HG02642 (cell line): ENCODE measurements around the gene SYNGAP1.
"Not testable (repeated sequence)": the region's sequence is repeated elsewhere in the genome, so short reads cannot be mapped to it uniquely, and the experiment has no call there.

Experiments used
- ATAC-seq: cut with Tn5 transposase; IDR thresholded peaks from one replicate; pipeline ENCODE4 v1.9.1; 2021; ENCODE audit warnings: mild to moderate bottlenecking; ENCODE audit not compliant: unreplicated experiment, poor library complexity

The SYNGAP1 gene

GRCh38 chr6:33419580-33420490 lies at the start of gene SYNGAP1:
Gene SYNGAP1, plus strand, starts transcription at chr6:33420065. Its CDS starts 200 bp downstream, at chr6:33420265.
- no peak for ATAC-seq

- ATAC-seq: not testable (repeated sequence)
Observed at GRCh38 chr6:33371901-33372300, 48.0 kb upstream of the SYNGAP1 start.

GRCh38 chr6:33372526-33373123 lies 47.2 kb upstream of the SYNGAP1 start:
- ATAC-seq: no peak

GRCh38 chr6:33373960-33374910 lies 45.6 kb upstream of the SYNGAP1 start:
- ATAC-seq: no peak

GRCh38 chr6:33375143-33375671 lies 44.7 kb upstream of the SYNGAP1 start:
- ATAC-seq: no peak

GRCh38 chr6:33377171-33377570 lies 42.7 kb upstream of the SYNGAP1 start:
- no peak for ATAC-seq

- not testable (repeated sequence) for ATAC-seq
Observed at GRCh38 chr6:33379184-33379583, 40.7 kb upstream of the SYNGAP1 start.

GRCh38 chr6:33380272-33380981 lies 39.4 kb upstream of the SYNGAP1 start:
- ATAC-seq: no peak

- ATAC-seq: no peak
Observed at GRCh38 chr6:33383427-33384185, 36.3 kb upstream of the SYNGAP1 start.

GRCh38 chr6:33384581-33385020 lies 35.3 kb upstream of the SYNGAP1 start:
- no peak for ATAC-seq

- ATAC-seq: no peak
Observed at GRCh38 chr6:33390173-33390572, 29.7 kb upstream of the SYNGAP1 start.

- ATAC-seq: peak; percentile 3
Observed at GRCh38 chr6:33390767-33391277, 29.0 kb upstream of the SYNGAP1 start.

GRCh38 chr6:33391278-33391921 lies 28.5 kb upstream of the SYNGAP1 start, which contains the start of gene KIFC1:
Gene KIFC1, plus strand, starts transcription at chr6:33391823. Its CDS starts 163 bp downstream, at chr6:33391986.
- peak; percentile 87 for ATAC-seq

- peak; percentile 20 for ATAC-seq
Observed at GRCh38 chr6:33391922-33392594, 27.8 kb upstream of the SYNGAP1 start.

- no peak for ATAC-seq
Observed at GRCh38 chr6:33392595-33392948, 27.3 kb upstream of the SYNGAP1 start.

GRCh38 chr6:33392979-33393378 lies 26.9 kb upstream of the SYNGAP1 start:
- no peak for ATAC-seq

- no peak for ATAC-seq
Observed at GRCh38 chr6:33397541-33397940, 22.3 kb upstream of the SYNGAP1 start.

GRCh38 chr6:33398601-33399000 lies 21.3 kb upstream of the SYNGAP1 start:
- ATAC-seq: not testable (repeated sequence)
